WTC11 (cell line): ENCODE results near the gene SOX14. TPM values are rescaled to one million over a fixed set of nuclear protein-coding genes. Genes with fewer than 3 reads are reported as not detected.

ENCODE experiments used
- ATAC-seq: fragments of 200-7000 bp; cut with Tn5 transposase; 2 replicates; pipeline ENCODE4 v1.10.0; 2021; ENCODE audit warnings: mild to moderate bottlenecking, moderate library complexity
- CTCF ChIA-PET: fragments of 300-600 bp; sonication (Branson Sonifier 250); formaldehyde crosslinking; loops from one replicate; lab custom pipeline; 2021; ENCODE audit warnings: antibody characterized with exemption; lab: Charles Lee
- POLR2A ChIA-PET: fragments of 350-600 bp; sonication (Branson Sonifier 250); formaldehyde crosslinking; loops from one replicate; lab custom pipeline; 2021; ENCODE audit warnings: antibody characterized with exemption; lab: Charles Lee
- DNase-seq: peaks from one replicate; pipeline ENCODE4 v3.0.0; 2021; ENCODE audit warnings: low spot score
- H3K27ac Mint-ChIP-seq: 2 replicates; pipeline ENCODE4 v1.8.0; 2021; ENCODE audit warnings: mixed read lengths
- H3K27me3 Mint-ChIP-seq: 2 replicates; pipeline ENCODE4 v1.8.0; 2021; ENCODE audit warnings: low read depth, mild to moderate bottlenecking, moderate library complexity, mixed read lengths
- H3K36me3 Mint-ChIP-seq: 2 replicates; pipeline ENCODE4 v1.8.0; 2021; ENCODE audit warnings: mixed read lengths
- H3K4me1 Mint-ChIP-seq: 2 replicates; pipeline ENCODE4 v1.8.0; 2022; ENCODE audit warnings: mixed read lengths
- H3K4me3 Mint-ChIP-seq: 2 replicates; pipeline ENCODE4 v1.8.0; 2021; ENCODE audit warnings: mild to moderate bottlenecking, moderate library complexity, mixed read lengths
- H3K9me3 Mint-ChIP-seq: 2 replicates; pipeline ENCODE4 v1.8.0; 2021; ENCODE audit warnings: mixed read lengths
- AR ChIP-seq: fragments of 250-450 bp; sonication (Bioruptor Pico); IDR thresholded peaks from 2 replicates; pipeline ENCODE4 v1.9.0; 2021; ENCODE audit warnings: mild to moderate bottlenecking
- CBFB ChIP-seq: sonication (generic); formaldehyde crosslinking; IDR thresholded peaks from 2 replicates; pipeline ENCODE4 v1.8.1; 2022; ENCODE audit warnings: mild to moderate bottlenecking, low read depth, missing genetic modification reagents
- CREB1 ChIP-seq: sonication (generic); formaldehyde crosslinking; IDR thresholded peaks from 2 replicates; pipeline ENCODE4 v1.8.0; 2023; ENCODE audit warnings: mild to moderate bottlenecking, missing genetic modification reagents
- ETV6 ChIP-seq: sonication (generic); formaldehyde crosslinking; IDR thresholded peaks from 2 replicates; pipeline ENCODE4 v1.8.1; 2022; ENCODE audit warnings: mild to moderate bottlenecking, missing genetic modification reagents
- FOXP1 ChIP-seq: sonication (generic); formaldehyde crosslinking; IDR thresholded peaks from 2 replicates; pipeline ENCODE4 v1.8.0; 2022; ENCODE audit warnings: missing genetic modification reagents, mild to moderate bottlenecking, moderate library complexity, borderline replicate concordance
- HMGA2 ChIP-seq: fragments of 250-450 bp; sonication (Bioruptor Pico); IDR thresholded peaks from 2 replicates; pipeline ENCODE4 v1.4.0; 2021; ENCODE audit warnings: mild to moderate bottlenecking, moderate library complexity
- IRF2 ChIP-seq: sonication (generic); formaldehyde crosslinking; IDR thresholded peaks from 2 replicates; pipeline ENCODE4 v1.8.0; 2022; ENCODE audit warnings: low read depth, missing genetic modification reagents, borderline replicate concordance
- JUN ChIP-seq: sonication (generic); formaldehyde crosslinking; IDR thresholded peaks from 2 replicates; pipeline ENCODE4 v1.8.0; 2023; ENCODE audit warnings: mild to moderate bottlenecking, missing genetic modification reagents
- PRRX2 ChIP-seq: fragments of 250-450 bp; sonication (Bioruptor Pico); IDR thresholded peaks from 2 replicates; pipeline ENCODE4 v1.8.0; 2021; ENCODE audit warnings: mild to moderate bottlenecking
- TEAD1 ChIP-seq: sonication (generic); formaldehyde crosslinking; IDR thresholded peaks from 2 replicates; pipeline ENCODE4 v1.8.0; 2022; ENCODE audit warnings: mild to moderate bottlenecking, missing genetic modification reagents
- TP53 ChIP-seq: sonication (generic); formaldehyde crosslinking; IDR thresholded peaks from 2 replicates; pipeline ENCODE4 v1.8.1; 2023; ENCODE audit warnings: mild to moderate bottlenecking, missing genetic modification reagents
- ZBTB21 ChIP-seq: sonication (generic); formaldehyde crosslinking; IDR thresholded peaks from 2 replicates; pipeline ENCODE4 v1.8.1; 2023; ENCODE audit warnings: mild to moderate bottlenecking, missing genetic modification reagents, borderline replicate concordance
- ZNF219 ChIP-seq: sonication (generic); formaldehyde crosslinking; IDR thresholded peaks from 2 replicates; pipeline ENCODE4 v1.8.0; 2023; ENCODE audit warnings: missing genetic modification reagents, mild to moderate bottlenecking, borderline replicate concordance
- ZNF281 ChIP-seq: sonication (generic); formaldehyde crosslinking; IDR thresholded peaks from 2 replicates; pipeline ENCODE4 v1.8.0; 2023; ENCODE audit warnings: mild to moderate bottlenecking, missing genetic modification reagents
- ZNF425 ChIP-seq: fragments of 250-450 bp; sonication (Bioruptor Pico); conservative IDR thresholded peaks from 2 replicates; pipeline ENCODE4 v1.9.0; 2021; ENCODE audit warnings: mild to moderate bottlenecking
- total RNA-seq: library from RNA; stranded (reverse); gene quantifications from 3 replicates; pipeline ENCODE4 v1.2.3, GENCODE V29; 2021
- TF ChIP-seq, protein P1 (sequence below): sonication (generic); formaldehyde crosslinking; IDR thresholded peaks from 2 replicates; pipeline ENCODE4 v1.8.1; 2022; ENCODE audit warnings: missing genetic modification reagents, borderline replicate concordance
- TF ChIP-seq, protein P2 (sequence below): fragments of 250-450 bp; sonication (Bioruptor Pico); IDR thresholded peaks from 2 replicates; pipeline ENCODE4 v2.1.2; 2022; ENCODE audit warnings: mild to moderate bottlenecking, moderate library complexity

Gene SOX14
- total RNA-seq, 1 experiment from 2014 or later, result 0.70 TPM

DNA sequence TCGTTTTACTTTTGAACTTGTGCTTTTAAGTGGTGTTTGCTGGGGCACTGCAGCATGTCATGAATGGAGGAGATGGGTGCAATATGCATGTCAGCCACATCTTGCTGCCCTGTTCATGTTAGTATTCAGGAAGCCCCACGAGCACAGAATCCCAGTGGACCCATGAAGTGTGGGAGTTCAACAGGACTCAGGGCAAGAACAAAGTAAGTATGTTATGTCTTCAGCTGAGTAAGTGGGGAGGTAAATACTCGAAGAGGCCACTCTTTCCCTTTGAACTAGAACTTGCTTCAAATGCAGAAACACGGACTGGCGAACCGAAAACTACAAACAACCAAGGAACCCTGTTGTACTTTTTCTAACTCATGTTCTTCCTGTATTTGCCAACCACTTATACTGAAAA lies 23.4 kb downstream of the SOX14 start (continued):
- TF ChIP-seq AR (no peak), ZNF219 (CRISPR knock-in tag) (no peak), ETV6 (CRISPR knock-in tag) (no peak), TEAD1 (no peak), ZNF281 (CRISPR knock-in tag) (no peak), HMGA2 (CRISPR knock-in tag) (no peak), CREB1 (CRISPR knock-in tag) (no peak), IRF2 (CRISPR knock-in tag) (no peak)
- TF ChIP-seq, protein P1, sequence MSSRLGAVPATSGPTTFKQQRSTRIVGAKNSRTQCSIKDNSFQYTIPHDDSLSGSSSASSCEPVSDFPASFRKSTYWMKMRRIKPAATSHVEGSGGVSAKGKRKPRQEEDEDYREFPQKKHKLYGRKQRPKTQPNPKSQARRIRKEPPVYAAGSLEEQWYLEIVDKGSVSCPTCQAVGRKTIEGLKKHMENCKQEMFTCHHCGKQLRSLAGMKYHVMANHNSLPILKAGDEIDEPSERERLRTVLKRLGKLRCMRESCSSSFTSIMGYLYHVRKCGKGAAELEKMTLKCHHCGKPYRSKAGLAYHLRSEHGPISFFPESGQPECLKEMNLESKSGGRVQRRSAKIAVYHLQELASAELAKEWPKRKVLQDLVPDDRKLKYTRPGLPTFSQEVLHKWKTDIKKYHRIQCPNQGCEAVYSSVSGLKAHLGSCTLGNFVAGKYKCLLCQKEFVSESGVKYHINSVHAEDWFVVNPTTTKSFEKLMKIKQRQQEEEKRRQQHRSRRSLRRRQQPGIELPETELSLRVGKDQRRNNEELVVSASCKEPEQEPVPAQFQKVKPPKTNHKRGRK (CRISPR knock-in tag), result no peak

GRCh38 chr3:137789236-137789635 lies 25.1 kb downstream of the SOX14 start:
- Mint-ChIP-seq H3K9me3 (peaks cover 4% of the 10 kb centered on the region), H3K4me3 (no peak overlapping the region), H3K36me3 (peaks cover 2% of the 10 kb centered on the region; the same call in 1 of the 2 replicates), H3K27ac (no peak overlapping the region), H3K27me3 (peaks cover 17% of the 10 kb centered on the region), H3K4me1 (peaks cover 12% of the 10 kb centered on the region)
- no peak for DNase-seq
- no peak for ATAC-seq
- TF ChIP-seq PRRX2 (no peak), JUN (CRISPR knock-in tag) (no peak), TP53 (CRISPR knock-in tag) (no peak), CREB1 (CRISPR knock-in tag) (no peak), FOXP1 (no peak), ZBTB21 (CRISPR knock-in tag) (no peak), ZNF425 (no peak), CBFB (CRISPR knock-in tag) (no peak)
- TF ChIP-seq, protein P2, sequence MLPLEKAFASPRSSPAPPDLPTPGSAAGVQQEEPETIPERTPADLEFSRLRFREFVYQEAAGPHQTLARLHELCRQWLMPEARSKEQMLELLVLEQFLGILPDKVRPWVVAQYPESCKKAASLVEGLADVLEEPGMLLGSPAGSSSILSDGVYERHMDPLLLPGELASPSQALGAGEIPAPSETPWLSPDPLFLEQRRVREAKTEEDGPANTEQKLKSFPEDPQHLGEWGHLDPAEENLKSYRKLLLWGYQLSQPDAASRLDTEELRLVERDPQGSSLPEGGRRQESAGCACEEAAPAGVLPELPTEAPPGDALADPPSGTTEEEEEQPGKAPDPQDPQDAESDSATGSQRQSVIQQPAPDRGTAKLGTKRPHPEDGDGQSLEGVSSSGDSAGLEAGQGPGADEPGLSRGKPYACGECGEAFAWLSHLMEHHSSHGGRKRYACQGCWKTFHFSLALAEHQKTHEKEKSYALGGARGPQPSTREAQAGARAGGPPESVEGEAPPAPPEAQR (CRISPR knock-in tag), result no peak
- POLR2A ChIA-PET, result no interaction called here
- CTCF ChIA-PET, result interaction anchor here (1.9 kb wide), 1 partner anchor 80 kb away, joined by 7 read pairs; no protein-coding TSS in a partner anchor
